Measurements from ENCODE around the gene AMBRA1. TPM values are rescaled to one million over a fixed set of nuclear protein-coding genes. Genes with fewer than 3 reads are reported as not detected.

The AMBRA1 gene
- total and polyA plus RNA-seq, 4 experiments from 2014 or later, result 5.9 to 43.9 (median 30.4) TPM

DNA sequence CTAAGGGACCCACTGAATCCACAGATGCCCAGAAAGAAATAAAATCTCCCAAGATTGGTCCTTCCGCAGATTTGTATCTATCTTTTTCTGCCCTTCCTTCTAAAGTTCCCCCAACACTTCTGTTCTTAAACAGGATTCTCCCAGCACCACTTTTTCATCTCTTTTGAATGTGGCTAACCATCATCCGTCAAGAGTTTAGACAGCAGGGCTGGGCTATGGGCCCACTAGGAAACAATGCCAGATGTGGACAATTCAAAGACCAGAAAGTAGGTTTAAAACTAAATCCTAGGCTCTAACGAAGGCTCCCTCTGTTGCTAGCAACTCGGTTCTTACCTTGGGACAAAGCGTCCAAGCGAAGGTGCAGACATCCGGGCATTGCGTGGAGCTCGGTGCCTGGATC, 100.0 kb downstream of the AMBRA1 start:
- H3K4me1 ChIP-seq (ENCODE audit: insufficient read depth, low read length), result no peaks in the 10 kb centered on the region
- peaks cover 15% of the 10 kb centered on the region for H3K36me3 ChIP-seq (ENCODE audit: insufficient read depth, low read length)
- ChIA-PET POLR2A (ENCODE audit: partially characterized antibody) (no interaction called here), CTCF (ENCODE audit: partially characterized antibody) (no interaction called here)
- no peak overlapping the region for H3K27ac ChIP-seq (ENCODE audit: low read depth, low read length)
- no peaks in the 10 kb centered on the region for H3K27me3 ChIP-seq (ENCODE audit: insufficient read depth, low read length)
- H3K36me3 Mint-ChIP-seq, result peaks cover 45 to 61% of the 10 kb centered on the region in 2 donors
- intact Hi-C loops (cut with micrococcal nuclease), result no loop called here
- peaks cover 4 to 12% (median 5%) of the 10 kb centered on the region in 4 donors for H3K4me1 Mint-ChIP-seq
- H3K4me3 ChIP-seq (ENCODE audit: low read length in 2 of 2), result no peak overlapping the region
- no peaks in the 10 kb centered on the region for H3K27me3 Mint-ChIP-seq
- peak overlapping the region in 1 of 7 donors; percentile 66 for H3K27ac Mint-ChIP-seq
- no peaks in the 10 kb centered on the region for H3K9me3 ChIP-seq (ENCODE audit: control insufficient read depth in 1 of 2, low read length in 2 of 2)
- no peak overlapping the region for H3K4me3 Mint-ChIP-seq
- no peak for DNase-seq
- no peaks in the 10 kb centered on the region for H3K9me3 Mint-ChIP-seq

GRCh38 chr11:46492532-46492931, 101.3 kb downstream of the AMBRA1 start:
- Histone ChIP-seq H3K27me3 (ENCODE audit: insufficient read depth, low read length) (no peaks in the 10 kb centered on the region), H3K9me3 (ENCODE audit: control insufficient read depth in 1 of 2, low read length in 2 of 2) (no peaks in the 10 kb centered on the region), H3K36me3 (ENCODE audit: insufficient read depth, low read length) (peaks cover 15% of the 10 kb centered on the region), H3K27ac (ENCODE audit: low read depth, low read length) (no peak overlapping the region), H3K4me1 (ENCODE audit: insufficient read depth, low read length) (no peaks in the 10 kb centered on the region), H3K4me3 (ENCODE audit: low read length in 2 of 2) (no peak overlapping the region)
- no peak for DNase-seq
- H3K9me3 Mint-ChIP-seq, result no peaks in the 10 kb centered on the region
- H3K36me3 Mint-ChIP-seq, result peaks cover 40 to 61% of the 10 kb centered on the region in 2 donors
- no peaks in the 10 kb centered on the region for H3K27me3 Mint-ChIP-seq
- ChIA-PET CTCF (ENCODE audit: partially characterized antibody) (interaction anchor here (0.6 to 1.5 kb wide), 4 partner anchors 11 to 37 kb away, joined by 3 read pairs; no protein-coding TSS in a partner anchor), POLR2A (ENCODE audit: partially characterized antibody) (no interaction called here)
- H3K4me3 Mint-ChIP-seq, result no peak overlapping the region
- H3K4me1 Mint-ChIP-seq, result peaks cover 4 to 12% (median 5%) of the 10 kb centered on the region in 4 donors
- intact Hi-C loops (cut with micrococcal nuclease), result no loop called here
- H3K27ac Mint-ChIP-seq, result peak overlapping the region in 1 of 7 donors; percentile 22

DNA sequence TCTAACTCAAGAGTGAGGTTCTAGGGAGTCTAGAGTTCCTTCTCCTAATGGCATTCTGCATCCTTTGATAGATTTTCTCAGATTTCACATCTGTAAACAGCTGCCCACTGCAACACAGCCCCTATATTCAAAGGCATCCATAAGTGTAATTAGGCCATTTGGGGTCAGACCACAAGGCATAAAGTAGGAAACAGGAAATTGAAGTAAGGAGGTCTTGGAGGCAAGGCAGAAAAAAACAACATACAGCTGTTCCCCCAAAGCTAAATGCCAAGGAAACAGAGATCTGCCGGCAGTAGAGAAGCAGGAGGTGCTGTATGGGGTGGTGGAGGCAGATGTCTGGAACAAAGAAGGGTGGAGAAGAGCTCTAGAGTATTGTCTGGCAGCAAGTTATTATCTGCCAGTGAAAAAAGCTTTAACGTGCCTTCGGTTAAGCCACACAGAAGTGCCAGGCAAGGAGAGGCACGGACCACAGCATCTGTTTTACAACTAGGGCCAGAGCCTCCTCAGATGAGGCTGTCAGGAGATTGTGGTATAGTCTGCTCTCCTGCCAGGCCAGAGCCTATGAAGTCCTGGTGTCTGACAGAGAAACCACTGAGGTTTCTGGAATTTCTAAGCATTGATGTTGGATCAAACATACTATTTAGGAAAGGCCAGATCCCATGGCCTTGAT, 102.0 kb downstream of the AMBRA1 start:
- Mint-ChIP-seq H3K36me3 (peaks cover 40 to 56% of the 10 kb centered on the region in 2 donors), H3K27me3 (no peaks in the 10 kb centered on the region)
- H3K36me3 ChIP-seq (ENCODE audit: insufficient read depth, low read length), result peaks cover 15% of the 10 kb centered on the region

DNA sequence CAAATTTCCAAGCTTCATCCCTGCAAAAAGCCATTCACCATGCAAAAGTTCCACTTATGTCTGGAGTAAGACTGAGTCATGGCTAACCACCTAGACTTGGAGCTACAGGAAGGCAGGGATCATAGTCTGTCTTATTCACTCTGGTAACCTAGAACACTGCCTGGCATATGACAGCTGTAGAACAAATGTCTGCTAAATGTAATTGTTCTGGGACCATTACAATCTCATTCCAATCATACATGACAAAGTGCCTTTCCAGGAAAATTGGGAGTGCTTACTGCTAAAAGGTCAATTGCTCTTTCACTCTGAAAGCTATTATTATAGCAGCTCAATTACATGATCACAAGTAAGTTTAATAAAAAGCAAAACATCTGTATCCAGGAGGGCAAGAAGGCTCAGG, 103.2 kb downstream of the AMBRA1 start:
- Mint-ChIP-seq H3K27ac (peak overlapping the region in 1 of 7 donors; percentile 43), H3K36me3 (peaks cover 35 to 54% of the 10 kb centered on the region in 2 donors), H3K4me3 (no peak overlapping the region), H3K4me1 (peaks cover 4 to 12% (median 5%) of the 10 kb centered on the region in 4 donors), H3K9me3 (no peaks in the 10 kb centered on the region), H3K27me3 (no peaks in the 10 kb centered on the region)
- CTCF ChIA-PET (ENCODE audit: partially characterized antibody), result interaction anchor here (0.6 to 3.2 kb wide), 25 partner anchors 8 to 525 kb away, joined by 3 to 35 read pairs (median 5); partner anchors contain the start of genes AMBRA1 and ATG13
- H3K27ac ChIP-seq (ENCODE audit: low read depth, low read length), result no peak overlapping the region
- peaks cover 15% of the 10 kb centered on the region for H3K36me3 ChIP-seq (ENCODE audit: insufficient read depth, low read length)
- POLR2A ChIA-PET (ENCODE audit: partially characterized antibody), result no interaction called here
- H3K4me1 ChIP-seq (ENCODE audit: insufficient read depth, low read length), result no peaks in the 10 kb centered on the region
- H3K27me3 ChIP-seq (ENCODE audit: insufficient read depth, low read length), result no peaks in the 10 kb centered on the region
- no peaks in the 10 kb centered on the region for H3K9me3 ChIP-seq (ENCODE audit: control insufficient read depth in 1 of 2, low read length in 2 of 2)
- no peak for DNase-seq
- intact Hi-C loops (cut with micrococcal nuclease), result loop anchor here (2.0 kb wide), 1 partner anchor 48 kb away; no protein-coding TSS in a partner anchor
- no peak overlapping the region for H3K4me3 ChIP-seq (ENCODE audit: low read length in 2 of 2)

More for the DNA sequence above, 102.0 kb downstream of the AMBRA1 start:
- Mint-ChIP-seq H3K9me3 (no peaks in the 10 kb centered on the region), H3K4me1 (peaks cover 4 to 12% (median 5%) of the 10 kb centered on the region in 4 donors), H3K27ac (peak overlapping the region in 5 of 7 donors; percentile 20 to 90 (median 65)), H3K4me3 (no peak overlapping the region)
- ChIA-PET POLR2A (ENCODE audit: partially characterized antibody) (no interaction called here), CTCF (ENCODE audit: partially characterized antibody) (interaction anchor here (1.1 to 3.2 kb wide), 8 partner anchors 10 to 526 kb away, joined by 3 to 35 read pairs (median 4); partner anchors contain the start of gene ATG13)
- Histone ChIP-seq H3K27me3 (ENCODE audit: insufficient read depth, low read length) (no peaks in the 10 kb centered on the region), H3K4me1 (ENCODE audit: insufficient read depth, low read length) (no peaks in the 10 kb centered on the region), H3K9me3 (ENCODE audit: control insufficient read depth in 1 of 2, low read length in 2 of 2) (no peaks in the 10 kb centered on the region), H3K4me3 (ENCODE audit: low read length in 2 of 2) (no peak overlapping the region), H3K27ac (ENCODE audit: low read depth, low read length) (no peak overlapping the region)
- intact Hi-C loops (cut with micrococcal nuclease), result loop anchor here (2.0 kb wide), 1 partner anchor 47 kb away; no protein-coding TSS in a partner anchor
- DNase-seq, result no peak

GRCh38 chr11:46489656-46490560, 103.9 kb downstream of the AMBRA1 start:
- peaks cover 27 to 51% of the 10 kb centered on the region in 2 donors for H3K36me3 Mint-ChIP-seq
- H3K27me3 Mint-ChIP-seq, result no peaks in the 10 kb centered on the region
- no peak overlapping the region for H3K4me3 ChIP-seq (ENCODE audit: low read length in 2 of 2)
- no peaks in the 10 kb centered on the region for H3K9me3 Mint-ChIP-seq
- no peaks in the 10 kb centered on the region for H3K9me3 ChIP-seq (ENCODE audit: control insufficient read depth in 1 of 2, low read length in 2 of 2)
- no peaks in the 10 kb centered on the region for H3K4me1 ChIP-seq (ENCODE audit: insufficient read depth, low read length)
- no peak overlapping the region for H3K27ac ChIP-seq (ENCODE audit: low read depth, low read length)
- H3K4me3 Mint-ChIP-seq, result no peak overlapping the region
- H3K27ac Mint-ChIP-seq, result peak overlapping the region in 1 of 7 donors; percentile 43
- CTCF ChIA-PET (ENCODE audit: partially characterized antibody), result interaction anchor here (0.6 to 3.2 kb wide), 27 partner anchors 8 to 524 kb away, joined by 3 to 35 read pairs (median 4); partner anchors contain the start of genes AMBRA1 and ATG13
- H3K36me3 ChIP-seq (ENCODE audit: insufficient read depth, low read length), result peaks cover 9% of the 10 kb centered on the region
- H3K27me3 ChIP-seq (ENCODE audit: insufficient read depth, low read length), result no peaks in the 10 kb centered on the region
- intact Hi-C loops (cut with micrococcal nuclease), result loop anchor here (2.0 kb wide), 1 partner anchor 49 kb away; no protein-coding TSS in a partner anchor
- POLR2A ChIA-PET (ENCODE audit: partially characterized antibody), result interaction anchor here (0.7 kb wide), 1 partner anchor 91 kb away, joined by 4 read pairs; no protein-coding TSS in a partner anchor
- H3K4me1 Mint-ChIP-seq, result peaks cover 4 to 12% (median 7%) of the 10 kb centered on the region in 4 donors
- peak in 4 of 5 donors; percentile 26 to 41 (median 32) for DNase-seq

- Mint-ChIP-seq H3K27ac (peak overlapping the region in 1 of 7 donors; percentile 42), H3K4me1 (peaks cover 0 to 19% (median 7%) of the 10 kb centered on the region in 4 donors)
- no peaks in the 10 kb centered on the region for H3K36me3 ChIP-seq (ENCODE audit: insufficient read depth, low read length)
These were observed 107.9 kb downstream of the AMBRA1 start for GRCh38 chr11:46485856-46486443.

More at GRCh38 chr11:46485856-46486443, 107.9 kb downstream of the AMBRA1 start:
- no peaks in the 10 kb centered on the region for H3K4me1 ChIP-seq (ENCODE audit: insufficient read depth, low read length)
- Mint-ChIP-seq H3K27me3 (no peaks in the 10 kb centered on the region), H3K9me3 (no peaks in the 10 kb centered on the region), H3K36me3 (peaks cover 10 to 29% of the 10 kb centered on the region in 2 donors), H3K4me3 (no peak overlapping the region)
- no peaks in the 10 kb centered on the region for H3K27me3 ChIP-seq (ENCODE audit: insufficient read depth, low read length)
- H3K27ac ChIP-seq (ENCODE audit: low read depth, low read length), result no peak overlapping the region
- DNase-seq, result no peak
- CTCF ChIA-PET (ENCODE audit: partially characterized antibody), result interaction anchor here (1.3 kb wide), 1 partner anchor 15 kb away, joined by 4 read pairs; no protein-coding TSS in a partner anchor
- H3K4me3 ChIP-seq (ENCODE audit: low read length in 2 of 2), result no peak overlapping the region
- intact Hi-C loops (cut with micrococcal nuclease), result no loop called here
- POLR2A ChIA-PET (ENCODE audit: partially characterized antibody), result no interaction called here
- H3K9me3 ChIP-seq (ENCODE audit: control insufficient read depth in 1 of 2, low read length in 2 of 2), result no peaks in the 10 kb centered on the region
